ENCODE measurements around the gene DCAF10. TPM values are rescaled to one million over a fixed set of nuclear protein-coding genes. Genes with fewer than 3 reads are reported as not detected.
"Not testable (repeated sequence)": the region's sequence is repeated elsewhere in the genome, so short reads cannot be mapped to it uniquely, and the experiment has no call there.

Gene DCAF10
- total and polyA plus RNA-seq, 4 donors: 19.1 to 31.0 (median 23.3) TPM

GRCh38 chr9:37761511-37761910, 39.1 kb upstream of the DCAF10 start:
- no peaks in the 10 kb centered on the region for H3K9me3 ChIP-seq (ENCODE audit: control insufficient read depth, insufficient read depth, low read length)
- H3K27ac ChIP-seq (ENCODE audit: low read depth, low read length): no peak overlapping the region
- peaks cover 2% of the 10 kb centered on the region for H3K36me3 ChIP-seq (ENCODE audit: control insufficient read depth, insufficient read depth, low read length)
- no peak for DNase-seq (ENCODE audit: low read depth in 4 of 6, low spot score in 6 of 6)
- H3K4me1 ChIP-seq (ENCODE audit: control insufficient read depth, insufficient read depth, low read length): no peaks in the 10 kb centered on the region
- no peak overlapping the region for H3K4me3 ChIP-seq (ENCODE audit: low read depth, low read length)
- no peaks in the 10 kb centered on the region for H3K27me3 ChIP-seq (ENCODE audit: control insufficient read depth, insufficient read depth, low read length)
- WGBS (ENCODE audit: insufficient coverage): 74% methylated on average over 2 of the region's 3 CpGs

- not testable (repeated sequence) for H3K4me3 ChIP-seq (ENCODE audit: low read depth, low read length); H3K4me1 ChIP-seq (ENCODE audit: control insufficient read depth, insufficient read depth, low read length); H3K9me3 ChIP-seq (ENCODE audit: control insufficient read depth, insufficient read depth, low read length); H3K36me3 ChIP-seq (ENCODE audit: control insufficient read depth, insufficient read depth, low read length); DNase-seq (ENCODE audit: low read depth in 4 of 6, low spot score in 6 of 6); H3K27me3 ChIP-seq (ENCODE audit: control insufficient read depth, insufficient read depth, low read length); H3K27ac ChIP-seq (ENCODE audit: low read depth, low read length)
- WGBS (ENCODE audit: insufficient coverage): no CpG with 5 or more reads among the region's 6 CpGs
These were observed 35.3 kb upstream of the DCAF10 start for GRCh38 chr9:37765263-37765662.

GRCh38 chr9:37769306-37769705, 31.3 kb upstream of the DCAF10 start:
- WGBS (ENCODE audit: insufficient coverage): 91% methylated on average over 4 of the region's 5 CpGs
- no peaks in the 10 kb centered on the region for H3K4me1 ChIP-seq (ENCODE audit: control insufficient read depth, insufficient read depth, low read length)
- no peaks in the 10 kb centered on the region for H3K27me3 ChIP-seq (ENCODE audit: control insufficient read depth, insufficient read depth, low read length)
- no peak for DNase-seq (ENCODE audit: low read depth in 4 of 6, low spot score in 6 of 6)
- H3K36me3 ChIP-seq (ENCODE audit: control insufficient read depth, insufficient read depth, low read length): peaks cover 22% of the 10 kb centered on the region
- no peak overlapping the region for H3K27ac ChIP-seq (ENCODE audit: low read depth, low read length)
- no peaks in the 10 kb centered on the region for H3K9me3 ChIP-seq (ENCODE audit: control insufficient read depth, insufficient read depth, low read length)
- no peak overlapping the region for H3K4me3 ChIP-seq (ENCODE audit: low read depth, low read length)

- WGBS (ENCODE audit: insufficient coverage): 88% methylated on average over 3 of the region's 3 CpGs
- peaks cover 20% of the 10 kb centered on the region for H3K36me3 ChIP-seq (ENCODE audit: control insufficient read depth, insufficient read depth, low read length)
These were observed 30.6 kb upstream of the DCAF10 start for GRCh38 chr9:37769995-37770394.

GRCh38 chr9:37775216-37775919, 25.2 kb upstream of the DCAF10 start:
- no peak overlapping the region for H3K27ac ChIP-seq (ENCODE audit: low read depth, low read length)
- H3K27me3 ChIP-seq (ENCODE audit: control insufficient read depth, insufficient read depth, low read length): no peaks in the 10 kb centered on the region
- no peak overlapping the region for H3K4me3 ChIP-seq (ENCODE audit: low read depth, low read length)
- peaks cover 46% of the 10 kb centered on the region for H3K36me3 ChIP-seq (ENCODE audit: control insufficient read depth, insufficient read depth, low read length)
- WGBS (ENCODE audit: insufficient coverage): 92% methylated on average over 1 of the region's 1 CpG
- H3K4me1 ChIP-seq (ENCODE audit: control insufficient read depth, insufficient read depth, low read length): no peaks in the 10 kb centered on the region
- no peaks in the 10 kb centered on the region for H3K9me3 ChIP-seq (ENCODE audit: control insufficient read depth, insufficient read depth, low read length)
- DNase-seq (ENCODE audit: low read depth in 4 of 6, low spot score in 6 of 6): no peak

More at GRCh38 chr9:37769995-37770394, 30.6 kb upstream of the DCAF10 start:
- no peak overlapping the region for H3K27ac ChIP-seq (ENCODE audit: low read depth, low read length)
- H3K9me3 ChIP-seq (ENCODE audit: control insufficient read depth, insufficient read depth, low read length): no peaks in the 10 kb centered on the region
- H3K4me3 ChIP-seq (ENCODE audit: low read depth, low read length): no peak overlapping the region
- H3K27me3 ChIP-seq (ENCODE audit: control insufficient read depth, insufficient read depth, low read length): no peaks in the 10 kb centered on the region
- H3K4me1 ChIP-seq (ENCODE audit: control insufficient read depth, insufficient read depth, low read length): no peaks in the 10 kb centered on the region
- DNase-seq (ENCODE audit: low read depth in 4 of 6, low spot score in 6 of 6): no peak

- no peak for DNase-seq (ENCODE audit: low read depth in 4 of 6, low spot score in 6 of 6)
- no peaks in the 10 kb centered on the region for H3K27me3 ChIP-seq (ENCODE audit: control insufficient read depth, insufficient read depth, low read length)
- H3K4me3 ChIP-seq (ENCODE audit: low read depth, low read length): no peak overlapping the region
- no peak overlapping the region for H3K27ac ChIP-seq (ENCODE audit: low read depth, low read length)
- H3K9me3 ChIP-seq (ENCODE audit: control insufficient read depth, insufficient read depth, low read length): no peaks in the 10 kb centered on the region
- peaks cover 45% of the 10 kb centered on the region for H3K36me3 ChIP-seq (ENCODE audit: control insufficient read depth, insufficient read depth, low read length)
- H3K4me1 ChIP-seq (ENCODE audit: control insufficient read depth, insufficient read depth, low read length): no peaks in the 10 kb centered on the region
- 100% methylated on average over 4 of the region's 5 CpGs for WGBS (ENCODE audit: insufficient coverage)
These were observed 24.3 kb upstream of the DCAF10 start for GRCh38 chr9:37776328-37776727.

- no peak overlapping the region for H3K27ac ChIP-seq (ENCODE audit: low read depth, low read length)
- peaks cover 40% of the 10 kb centered on the region for H3K36me3 ChIP-seq (ENCODE audit: control insufficient read depth, insufficient read depth, low read length)
- no peak overlapping the region for H3K4me3 ChIP-seq (ENCODE audit: low read depth, low read length)
- DNase-seq (ENCODE audit: low read depth in 4 of 6, low spot score in 6 of 6): no peak
- no peaks in the 10 kb centered on the region for H3K27me3 ChIP-seq (ENCODE audit: control insufficient read depth, insufficient read depth, low read length)
- no peaks in the 10 kb centered on the region for H3K4me1 ChIP-seq (ENCODE audit: control insufficient read depth, insufficient read depth, low read length)
- WGBS (ENCODE audit: insufficient coverage): 100% methylated on average over 1 of the region's 2 CpGs
- no peaks in the 10 kb centered on the region for H3K9me3 ChIP-seq (ENCODE audit: control insufficient read depth, insufficient read depth, low read length)
These were observed 22.1 kb upstream of the DCAF10 start for GRCh38 chr9:37778534-37778933.

- peaks cover 4% of the 10 kb centered on the region for H3K27me3 ChIP-seq (ENCODE audit: control insufficient read depth, insufficient read depth, low read length)
- H3K4me1 ChIP-seq (ENCODE audit: control insufficient read depth, insufficient read depth, low read length): peaks cover 5% of the 10 kb centered on the region
- peaks cover 16% of the 10 kb centered on the region for H3K36me3 ChIP-seq (ENCODE audit: control insufficient read depth, insufficient read depth, low read length)
- DNase-seq (ENCODE audit: low read depth in 4 of 6, low spot score in 6 of 6): peak in 1 of 6 donors; percentile 2
- no peak overlapping the region for H3K27ac ChIP-seq (ENCODE audit: low read depth, low read length)
- peak overlapping the region; percentile 82 for H3K4me3 ChIP-seq (ENCODE audit: low read depth, low read length)
- no peaks in the 10 kb centered on the region for H3K9me3 ChIP-seq (ENCODE audit: control insufficient read depth, insufficient read depth, low read length)
- 3% methylated on average over 6 of the region's 6 CpGs for WGBS (ENCODE audit: insufficient coverage)
These were observed 16.3 kb upstream of the DCAF10 start for GRCh38 chr9:37784291-37784615.

- DNase-seq (ENCODE audit: low read depth in 4 of 6, low spot score in 6 of 6): peak; percentile 76 to 96 (median 82)
- Histone ChIP-seq H3K36me3 (ENCODE audit: control insufficient read depth, insufficient read depth, low read length) (peaks cover 16% of the 10 kb centered on the region), H3K27me3 (ENCODE audit: control insufficient read depth, insufficient read depth, low read length) (peaks cover 4% of the 10 kb centered on the region), H3K9me3 (ENCODE audit: control insufficient read depth, insufficient read depth, low read length) (no peaks in the 10 kb centered on the region), H3K27ac (ENCODE audit: low read depth, low read length) (peak within 1 kb of the TSS; percentile 59), H3K4me3 (ENCODE audit: low read depth, low read length) (peak within 1 kb of the TSS; percentile 82), H3K4me1 (ENCODE audit: control insufficient read depth, insufficient read depth, low read length) (peaks cover 5% of the 10 kb centered on the region)
- WGBS (ENCODE audit: insufficient coverage): under 1% methylated on average over 71 of the region's 73 CpGs
These were observed 15.7 kb upstream of the DCAF10 start, which contains the start of gene EXOSC3 for GRCh38 chr9:37784616-37785483. Gene EXOSC3 (minus strand): TSS chr9:37785064. CDS start chr9:37785044, 20 bp downstream.
